Measurements from ENCODE around the gene HOXA5.

Gene HOXA5

DNA sequence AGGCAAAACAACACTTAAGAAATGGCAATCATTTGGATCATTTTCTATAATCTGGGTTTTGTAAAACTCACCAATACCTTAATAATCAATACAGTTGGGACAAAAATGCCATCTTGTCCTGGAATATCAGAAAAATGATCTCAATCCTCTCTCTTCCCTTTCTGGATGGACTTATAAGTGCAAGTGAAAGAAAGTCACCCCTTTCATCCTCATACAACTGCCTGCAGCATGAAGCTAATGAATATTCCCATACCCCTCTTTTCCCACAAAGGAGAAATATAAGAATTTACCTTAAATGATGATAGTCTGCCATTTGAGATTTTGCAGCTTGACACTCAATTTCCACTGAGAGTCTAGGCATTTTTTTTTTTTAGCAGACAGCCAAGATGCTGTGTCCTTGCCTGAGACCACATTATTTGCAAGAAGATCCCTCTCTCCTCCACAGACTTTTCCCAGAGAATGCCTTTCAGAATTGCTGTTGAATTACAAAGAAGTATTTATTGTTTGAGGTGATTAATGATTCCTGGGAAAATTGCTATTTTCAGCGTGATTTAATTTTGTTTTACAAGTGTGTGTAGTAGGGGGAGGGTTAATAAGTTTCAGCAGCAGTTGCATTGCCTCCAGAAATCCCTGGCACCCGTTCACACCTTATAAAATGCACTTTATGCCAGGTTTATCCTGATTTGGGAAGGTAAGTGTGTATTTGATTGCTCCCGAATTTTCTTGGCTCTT is 16.7 kb downstream of the HOXA5 start:
- TF ChIP-seq GATA2 (IDR thresholded peaks at IDR 0.05; ENCODE audit: low read depth, low read length) (no peak), GATA3 (IDR thresholded peaks at IDR 0.05; ENCODE audit: low read depth, low read length) (no peak)

DNA sequence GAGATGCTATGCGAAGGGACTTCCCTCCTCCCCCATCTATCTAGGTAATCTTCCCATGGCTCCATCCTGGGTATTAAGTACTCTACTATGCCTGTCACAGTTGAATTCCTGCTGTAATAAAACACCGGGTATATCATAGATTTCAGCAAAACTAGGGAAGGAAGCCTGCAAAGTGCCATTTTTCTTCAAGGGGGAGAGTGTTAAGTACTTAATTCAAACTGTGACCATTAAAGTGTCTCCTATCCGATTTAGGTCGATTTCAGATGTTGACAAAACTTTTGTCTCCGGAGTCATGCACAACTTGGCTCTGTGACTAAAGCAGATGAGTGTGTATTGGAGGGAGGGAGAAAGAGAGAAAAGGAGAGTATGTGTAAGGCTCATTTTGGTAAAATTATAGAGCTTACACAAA is 17.5 kb downstream of the HOXA5 start:
- TF ChIP-seq GATA3 (IDR thresholded peaks at IDR 0.05; ENCODE audit: low read depth, low read length) (no peak), GATA2 (IDR thresholded peaks at IDR 0.05; ENCODE audit: low read depth, low read length) (no peak)

DNA sequence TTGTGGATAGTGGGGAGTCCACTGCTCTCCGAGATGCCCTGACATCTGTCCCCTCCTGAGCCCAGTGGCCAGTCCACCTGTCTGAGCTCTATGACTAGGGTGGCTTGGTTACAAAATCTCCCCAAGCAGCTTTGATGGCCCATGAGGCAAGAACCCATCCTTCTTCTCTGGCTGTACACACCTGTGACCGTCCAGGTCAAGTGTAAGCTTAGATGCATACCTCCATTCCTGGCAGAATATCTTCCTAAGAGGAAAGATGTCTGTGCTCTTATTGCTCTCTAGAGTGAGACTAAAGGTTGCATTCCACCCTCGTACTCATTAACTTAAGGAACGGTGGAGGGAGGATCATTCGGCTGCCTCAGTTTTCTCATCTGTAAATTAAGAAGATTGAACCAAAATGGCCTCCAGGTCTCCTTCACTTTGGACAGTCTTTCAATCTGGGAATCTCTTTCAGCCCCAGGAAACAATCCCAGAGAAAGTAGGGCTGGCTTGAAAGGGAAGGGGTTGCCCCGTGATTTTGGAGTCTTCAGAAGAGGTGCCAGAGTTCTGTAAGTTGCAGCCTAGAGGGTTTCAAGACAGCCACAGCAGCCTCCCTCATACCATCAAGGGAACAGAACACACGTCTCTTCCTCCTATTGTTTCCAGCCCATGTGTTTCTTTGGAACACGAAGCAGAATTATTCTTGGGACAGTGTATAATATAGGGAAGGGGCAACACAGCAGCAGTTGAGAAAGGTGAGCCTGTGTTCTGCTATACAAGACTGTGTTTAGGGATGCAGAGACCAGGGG is 18.4 kb downstream of the HOXA5 start:
- TF ChIP-seq GATA3 (IDR thresholded peaks at IDR 0.05; ENCODE audit: low read depth, low read length) (no peak), GATA2 (IDR thresholded peaks at IDR 0.05; ENCODE audit: low read depth, low read length) (no peak)

DNA sequence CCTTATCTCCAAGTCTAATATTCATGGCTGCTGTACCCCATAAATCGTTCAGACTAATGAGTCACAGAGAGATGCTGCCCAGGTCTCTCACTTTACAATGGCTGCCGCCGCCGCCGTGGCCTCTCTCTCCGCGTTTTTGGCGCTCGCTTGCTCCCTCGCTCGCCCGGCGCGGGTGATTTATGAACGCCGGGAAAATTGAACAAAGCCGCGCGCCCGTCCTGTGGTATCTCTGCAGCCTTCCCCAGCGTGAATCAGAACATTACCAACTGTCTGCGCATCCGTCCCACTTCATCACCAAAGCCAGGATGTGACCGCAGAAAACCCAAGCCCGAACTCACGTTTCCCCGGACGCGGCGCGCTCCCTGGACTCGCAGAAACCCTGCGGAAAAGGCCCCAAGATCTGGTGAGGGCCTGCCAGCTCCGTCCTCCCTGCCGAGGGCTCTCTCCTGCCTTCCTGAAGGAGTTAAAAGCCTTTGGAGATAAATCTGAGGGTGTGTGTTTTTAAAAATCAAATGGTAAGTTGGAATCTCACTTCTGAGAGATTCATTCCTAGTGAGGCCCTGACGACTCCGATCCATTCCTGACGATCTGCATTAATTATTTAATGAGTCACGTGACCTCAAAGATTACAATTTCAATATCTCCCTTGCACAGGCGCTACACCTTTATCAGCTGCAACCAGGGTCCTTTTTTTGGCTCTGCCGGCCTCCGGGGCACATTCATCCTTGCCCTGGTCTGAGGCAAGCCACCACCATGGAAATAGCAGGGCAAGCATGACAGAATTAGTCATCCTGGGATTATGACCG is 19.2 kb downstream of the HOXA5 start:
- no peak for TF ChIP-seq GATA2 (IDR thresholded peaks at IDR 0.05; ENCODE audit: low read depth, low read length)
- no peak for TF ChIP-seq GATA3 (IDR thresholded peaks at IDR 0.05; ENCODE audit: low read depth, low read length)

DNA sequence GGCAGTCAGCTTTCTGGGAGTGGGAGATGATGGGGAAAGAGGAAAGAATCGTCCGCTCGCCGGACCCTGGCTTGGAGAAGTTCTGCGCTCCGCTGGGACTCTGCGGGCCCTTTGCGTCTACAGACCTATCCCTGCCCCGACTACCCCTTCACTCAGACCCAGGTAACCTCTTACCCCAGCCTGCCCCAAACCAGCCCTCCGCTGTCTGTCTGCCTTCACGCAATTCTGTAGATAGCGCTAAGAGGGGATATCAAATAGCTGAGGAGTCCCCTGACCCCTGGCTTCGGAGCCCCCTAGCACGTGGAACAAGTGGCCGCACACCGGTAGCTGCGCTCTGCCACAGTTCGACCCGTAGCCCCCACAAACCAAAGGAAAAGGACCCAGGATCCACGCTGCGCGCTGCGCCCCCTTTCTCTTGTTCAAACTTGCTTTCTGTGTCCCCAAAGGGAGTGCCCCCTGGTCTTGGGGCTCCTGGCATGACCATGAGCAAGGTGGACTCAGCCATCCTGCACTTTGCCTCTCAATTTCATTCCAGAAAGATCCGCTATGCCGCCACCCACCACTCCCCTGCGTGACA is 19.9 kb downstream of the HOXA5 start:
- TF ChIP-seq GATA2 (IDR thresholded peaks at IDR 0.05; ENCODE audit: low read depth, low read length) (no peak), GATA3 (IDR thresholded peaks at IDR 0.05; ENCODE audit: low read depth, low read length) (no peak)

DNA sequence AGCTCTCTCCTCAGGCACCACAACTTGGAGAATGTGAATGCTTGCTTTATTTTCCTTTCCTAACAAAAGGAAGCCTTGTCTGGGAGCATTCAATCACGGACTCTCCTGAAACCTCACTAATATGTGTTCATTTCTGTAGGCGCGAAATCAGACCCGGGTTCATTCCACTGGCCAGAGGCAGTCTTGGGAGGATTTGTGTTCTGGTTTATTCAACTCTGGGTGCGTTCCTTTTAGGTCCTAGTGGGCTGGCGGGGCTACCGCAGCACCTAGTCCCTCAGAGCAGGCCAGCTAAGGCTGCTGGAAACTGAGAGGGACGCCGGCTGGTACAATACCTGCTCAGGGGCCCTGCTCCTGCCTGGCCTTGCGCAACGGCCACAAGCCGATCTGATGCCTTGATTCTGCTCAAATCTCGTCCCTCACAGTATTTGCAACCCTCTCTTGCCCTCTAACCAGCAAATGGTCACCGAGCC is 20.4 kb downstream of the HOXA5 start:
- TF ChIP-seq GATA2 (IDR thresholded peaks at IDR 0.05; ENCODE audit: low read depth, low read length) (no peak), GATA3 (IDR thresholded peaks at IDR 0.05; ENCODE audit: low read depth, low read length) (no peak)

DNA sequence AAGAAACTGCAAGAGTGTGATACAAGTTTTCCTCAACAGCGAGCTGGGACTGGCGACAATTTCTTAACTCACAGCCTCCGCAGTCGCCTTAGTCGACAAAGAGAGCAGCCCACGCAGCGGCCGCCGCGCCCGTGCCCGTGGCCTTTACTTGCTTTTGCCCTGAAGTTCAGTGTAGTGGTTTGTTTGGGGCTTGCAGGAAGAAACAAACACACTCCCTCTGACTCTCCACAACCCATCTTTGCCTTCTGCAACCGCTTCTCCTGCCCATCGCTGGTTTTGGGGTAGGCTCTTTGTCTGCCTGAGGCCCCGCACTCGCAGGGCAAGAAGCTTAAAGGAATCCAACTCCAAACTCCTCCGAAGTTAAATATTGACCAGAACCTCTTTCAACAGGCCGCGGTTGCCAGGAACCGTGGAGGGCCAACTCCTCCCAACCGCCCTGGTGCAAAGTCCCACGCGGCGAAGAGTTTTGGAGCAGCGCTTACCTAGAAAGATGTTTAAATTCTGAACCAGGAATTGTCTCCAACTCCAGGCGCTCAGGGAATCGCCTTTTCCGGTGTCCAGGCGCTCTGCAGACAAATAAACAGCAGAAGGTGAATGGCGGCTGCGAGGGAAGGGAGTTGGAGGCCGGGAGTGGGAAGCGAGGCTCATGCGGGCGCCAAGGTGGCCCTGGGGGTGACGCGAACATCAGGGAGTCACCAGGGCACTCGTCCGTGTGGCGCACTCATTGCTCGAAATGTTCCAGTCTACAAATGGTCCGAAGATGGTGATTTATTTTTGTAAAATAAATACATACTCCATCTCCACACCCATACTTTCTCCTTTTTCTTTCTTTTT is 21.2 kb downstream of the HOXA5 start:
- TF ChIP-seq GATA3 (IDR thresholded peaks at IDR 0.05; ENCODE audit: low read depth, low read length) (no peak), GATA2 (IDR thresholded peaks at IDR 0.05; ENCODE audit: low read depth, low read length) (no peak)

DNA sequence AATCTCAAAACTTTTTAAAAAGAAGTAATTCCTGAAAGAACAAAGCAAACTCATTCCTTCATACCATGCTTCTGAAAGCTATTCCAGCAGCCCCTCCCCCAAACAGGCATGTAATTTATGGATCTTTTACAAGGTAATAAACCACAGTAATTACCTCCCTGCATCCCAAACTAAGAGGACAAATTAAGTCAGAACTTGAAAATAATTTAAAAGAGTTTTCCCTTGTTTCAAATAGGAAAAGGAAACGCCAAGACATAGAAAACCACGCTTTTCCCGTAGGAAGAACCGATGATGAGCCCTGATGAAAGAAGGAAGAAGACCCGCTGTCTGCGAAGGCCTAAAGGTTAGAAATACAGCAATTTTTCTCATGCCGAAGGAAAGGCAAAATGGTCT is 21.8 kb downstream of the HOXA5 start:
- TF ChIP-seq GATA2 (IDR thresholded peaks at IDR 0.05; ENCODE audit: low read depth, low read length) (no peak), GATA3 (IDR thresholded peaks at IDR 0.05; ENCODE audit: low read depth, low read length) (no peak)

DNA sequence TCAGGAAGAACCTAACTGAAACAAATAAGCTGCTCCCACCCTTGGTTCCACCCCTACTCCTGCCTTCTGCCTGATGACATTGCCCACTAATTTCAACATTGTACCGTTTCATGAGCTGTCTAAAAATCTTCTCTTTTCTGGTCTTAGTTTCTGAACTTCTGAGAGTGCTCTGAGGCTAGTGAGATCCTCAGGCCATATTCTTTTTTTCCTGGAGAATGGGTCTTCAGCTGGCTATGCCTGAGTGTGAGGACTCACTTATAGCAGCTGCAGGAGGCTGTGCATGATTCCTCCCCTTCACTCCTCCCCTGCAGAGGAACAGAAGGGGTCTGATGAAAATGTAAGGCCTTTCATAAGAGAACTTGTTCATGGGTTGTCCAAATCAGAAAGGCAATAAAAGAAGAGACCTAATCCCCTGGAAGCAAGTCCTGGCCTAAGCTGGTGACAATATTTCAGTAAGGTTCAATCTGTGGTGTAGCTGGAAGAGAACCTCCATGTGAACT is 24.0 kb downstream of the HOXA5 start:
- no peak for TF ChIP-seq GATA3 (IDR thresholded peaks at IDR 0.05; ENCODE audit: low read depth, low read length)
- TF ChIP-seq GATA2 (IDR thresholded peaks at IDR 0.05; ENCODE audit: low read depth, low read length), result no peak

DNA sequence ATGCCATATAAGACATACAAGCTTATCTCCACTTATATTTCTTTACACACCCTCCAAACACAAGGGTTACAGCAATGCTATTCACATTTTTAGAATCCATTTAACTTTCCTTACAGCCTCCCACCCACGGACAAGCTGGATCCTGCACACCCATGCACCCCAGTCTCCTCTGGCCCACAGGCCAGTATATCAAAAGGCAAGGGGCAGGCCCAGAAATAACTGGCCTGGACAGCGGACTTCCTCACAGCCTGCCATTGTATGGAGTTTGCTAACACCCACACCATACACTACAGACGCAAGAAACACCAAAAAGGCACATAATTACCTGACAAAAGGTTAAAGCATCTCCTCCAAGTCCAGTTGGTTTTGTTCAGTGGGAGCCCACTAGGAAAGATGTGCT is 24.9 kb downstream of the HOXA5 start:
- no peak for TF ChIP-seq GATA2 (IDR thresholded peaks at IDR 0.05; ENCODE audit: low read depth, low read length)
- TF ChIP-seq GATA3 (IDR thresholded peaks at IDR 0.05; ENCODE audit: low read depth, low read length), result no peak

DNA sequence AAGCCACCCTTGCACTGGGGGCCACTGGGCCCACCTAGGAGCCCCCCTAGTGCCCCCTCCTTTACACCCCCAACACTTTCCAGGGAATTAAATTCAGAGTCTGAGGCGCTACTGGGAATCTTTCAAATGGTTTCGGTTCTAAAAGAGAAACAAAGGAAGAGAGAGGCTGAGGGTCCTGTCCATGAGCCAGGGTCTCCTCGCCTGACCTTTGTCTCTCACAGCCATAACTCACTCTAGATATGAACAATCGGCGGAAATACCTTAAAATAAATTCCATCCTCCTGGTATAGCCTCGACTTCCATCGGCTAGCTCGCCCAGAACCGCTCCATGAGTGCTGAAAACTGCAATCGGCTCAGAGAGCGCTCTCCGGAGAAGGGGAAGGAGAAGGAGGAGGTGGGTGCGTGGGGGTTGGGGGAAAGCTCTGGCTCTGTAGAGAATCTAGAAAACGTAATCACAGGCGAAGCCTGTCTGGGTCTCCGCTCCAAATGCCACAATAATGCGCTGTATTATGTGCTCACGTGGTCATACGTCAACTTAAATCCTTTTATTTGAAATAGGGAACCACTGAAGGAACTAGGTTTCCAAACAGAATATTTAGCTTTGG is 25.5 kb downstream of the HOXA5 start:
- no peak for TF ChIP-seq GATA2 (IDR thresholded peaks at IDR 0.05; ENCODE audit: low read depth, low read length)

DNA sequence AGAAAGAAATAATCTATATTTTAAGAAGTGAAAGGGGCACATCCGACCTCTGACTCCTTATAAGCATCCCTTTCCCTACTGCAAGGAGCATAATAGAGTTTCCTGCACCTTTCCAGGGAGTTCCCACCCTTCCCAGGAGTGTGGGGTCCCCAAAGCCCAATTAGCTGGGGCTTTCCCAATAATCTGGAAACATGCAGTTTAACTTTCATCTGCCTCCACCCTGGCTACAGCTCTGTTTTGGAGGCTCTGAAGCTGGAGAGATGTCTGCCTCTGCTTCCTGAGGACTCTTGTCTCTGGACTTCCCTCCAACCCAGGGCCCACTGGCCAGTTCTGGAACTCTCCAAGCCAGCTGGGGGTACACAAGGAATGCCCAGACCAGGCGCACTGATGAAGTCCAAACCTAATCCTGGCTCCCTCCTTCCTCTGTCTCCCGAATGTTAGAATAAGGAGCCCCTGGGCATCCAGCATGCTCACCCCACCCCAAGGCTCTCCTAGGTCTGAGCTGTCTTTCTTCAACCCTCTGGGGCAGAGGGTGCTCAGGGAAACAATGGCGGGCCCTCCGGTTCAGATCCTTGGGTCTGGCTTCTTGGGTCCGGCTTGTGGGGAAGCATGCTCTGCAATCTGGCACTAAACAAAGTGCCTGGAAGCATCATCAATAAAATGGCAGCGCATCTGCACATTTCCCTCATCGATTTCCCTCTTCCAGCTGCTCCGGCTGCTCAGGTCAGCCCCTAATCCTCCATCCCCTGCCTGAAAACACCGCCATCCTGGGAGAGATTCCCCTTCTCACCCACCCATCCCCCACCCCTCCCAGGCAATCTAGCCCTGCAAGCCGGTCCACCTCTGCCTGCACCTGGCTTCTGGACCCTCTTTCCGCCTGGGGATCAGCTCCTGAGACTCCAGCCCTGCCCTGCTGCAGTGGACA is 26.3 kb downstream of the HOXA5 start:
- TF ChIP-seq GATA2 (IDR thresholded peaks at IDR 0.05; ENCODE audit: low read depth, low read length), result no peak
- no peak for TF ChIP-seq GATA3 (IDR thresholded peaks at IDR 0.05; ENCODE audit: low read depth, low read length)

Data from SH-SY5Y (cell line).